HEK293 (cell line): ENCODE measurements around the gene C19orf47.

ENCODE experiments used
- CTCF ChIA-PET: fragments of 350-600 bp; formaldehyde crosslinking; extraction: SDS; loops from one replicate; lab custom pipeline; 2021; ENCODE audit warnings: antibody characterized with exemption; lab: Yijun Ruan, JAX
- POLR2A ChIA-PET: fragments of 300-600 bp; formaldehyde crosslinking; extraction: SDS; loops from one replicate; lab custom pipeline; 2020; ENCODE audit warnings: antibody characterized with exemption, inconsistent platforms; lab: Yijun Ruan, JAX
- H3K27ac ChIP-seq: fragments of 200-500 bp; sonication (Bioruptor generic); 2 replicates; pipeline ENCODE4 v1.5.1; 2014; ENCODE audit warnings: low read depth, low read length, control low read depth, inconsistent platforms; ENCODE audit errors: extremely low read depth
- H3K36me3 ChIP-seq, 2 experiments: fragments of 200-500 bp in 1 of 2; sonication (Bioruptor generic) in 1 of 2; 1 replicate in 1 of 2; 2 replicates in 1 of 2; pipeline ENCODE4 v1.5.1; 2014 to 2017; ENCODE audit warnings: inconsistent platforms in 2 of 2, low read length in 2 of 2; ENCODE audit not compliant: control insufficient read depth in 2 of 2, insufficient read depth in 1 of 2
- H3K4me1 ChIP-seq: fragments of 200-500 bp; sonication (Bioruptor generic); 2 replicates; pipeline ENCODE4 v1.5.1; 2014; ENCODE audit warnings: mild to moderate bottlenecking, low read length, inconsistent platforms; ENCODE audit not compliant: control insufficient read depth, insufficient read depth
- H3K4me3 ChIP-seq: 2 replicates; pipeline ENCODE4 v1.5.1; 2011; ENCODE audit warnings: low read depth, mild to moderate bottlenecking, control low read depth, low read length, moderate library complexity
- H3K9me3 ChIP-seq: fragments of 200-500 bp; sonication (Bioruptor generic); 2 replicates; pipeline ENCODE4 v1.5.1; 2014; ENCODE audit warnings: low read depth, low read length, inconsistent platforms; ENCODE audit not compliant: control insufficient read depth, insufficient read depth
- GLI2 ChIP-seq: fragments of 450-650 bp; formaldehyde crosslinking; IDR thresholded peaks from 2 replicates; pipeline ENCODE4; 2017; ENCODE audit warnings: missing biosample characterization, missing genetic modification characterization, low read depth, borderline replicate concordance
- REPIN1 ChIP-seq: fragments of 450-650 bp; formaldehyde crosslinking; IDR thresholded peaks from 2 replicates; pipeline ENCODE4 v1.5.1; 2017; ENCODE audit warnings: missing biosample characterization, missing genetic modification characterization, low read depth
- WT1 ChIP-seq: fragments of 450-650 bp; formaldehyde crosslinking; IDR thresholded peaks from 2 replicates; pipeline ENCODE4 v1.5.1; 2016; ENCODE audit warnings: missing biosample characterization, missing genetic modification characterization
- ZBTB20 ChIP-seq: fragments of 450-650 bp; formaldehyde crosslinking; IDR thresholded peaks from 2 replicates; pipeline ENCODE4 v1.5.1; 2016; ENCODE audit warnings: missing biosample characterization, missing genetic modification characterization
- ZBTB7A ChIP-seq: fragments of 450-650 bp; formaldehyde crosslinking; IDR thresholded peaks from 2 replicates; pipeline ENCODE4 v1.5.1; 2016; ENCODE audit warnings: low read depth, missing biosample characterization, missing genetic modification characterization
- ZIC2 ChIP-seq: fragments of 450-650 bp; formaldehyde crosslinking; IDR thresholded peaks from 2 replicates; pipeline ENCODE4 v1.5.1; 2016; ENCODE audit warnings: missing biosample characterization, missing genetic modification characterization
- ZNF10 ChIP-seq: fragments of 450-650 bp; formaldehyde crosslinking; IDR thresholded peaks from 2 replicates; pipeline ENCODE4 v1.5.1; 2017; ENCODE audit warnings: missing biosample characterization, missing genetic modification characterization
- ZNF140 ChIP-seq: fragments of 450-650 bp; formaldehyde crosslinking; IDR thresholded peaks from 2 replicates; pipeline ENCODE4 v1.5.1; 2016; ENCODE audit warnings: missing biosample characterization, missing genetic modification characterization
- ZNF214 ChIP-seq: fragments of 450-650 bp; formaldehyde crosslinking; IDR thresholded peaks from 2 replicates; pipeline ENCODE4 v1.5.1; 2017; ENCODE audit warnings: missing biosample characterization, mild to moderate bottlenecking, missing genetic modification characterization, borderline replicate concordance
- ZNF341 ChIP-seq: fragments of 450-650 bp; formaldehyde crosslinking; IDR thresholded peaks from 2 replicates; pipeline ENCODE4; 2016; ENCODE audit warnings: low read depth, missing biosample characterization, missing genetic modification characterization
- ZNF416 ChIP-seq: fragments of 450-650 bp; formaldehyde crosslinking; IDR thresholded peaks from 2 replicates; pipeline ENCODE4 v1.5.1; 2016; ENCODE audit warnings: missing biosample characterization, missing genetic modification characterization
- ZNF423 ChIP-seq: fragments of 450-650 bp; formaldehyde crosslinking; IDR thresholded peaks from 2 replicates; pipeline ENCODE4 v1.5.1; 2016; ENCODE audit warnings: missing biosample characterization, missing genetic modification characterization
- ZNF560 ChIP-seq: fragments of 450-650 bp; formaldehyde crosslinking; IDR thresholded peaks from 2 replicates; pipeline ENCODE4 v1.5.1; 2017; ENCODE audit warnings: missing biosample characterization, missing genetic modification characterization, borderline replicate concordance
- ZNF571 ChIP-seq: fragments of 450-650 bp; formaldehyde crosslinking; IDR thresholded peaks from 2 replicates; pipeline ENCODE4 v1.5.0; 2017; ENCODE audit warnings: missing biosample characterization, missing genetic modification characterization
- ZNF624 ChIP-seq: fragments of 450-650 bp; formaldehyde crosslinking; IDR thresholded peaks from 2 replicates; pipeline ENCODE4 v1.5.1; 2017; ENCODE audit warnings: missing biosample characterization, missing genetic modification characterization
- ZNF776 ChIP-seq: fragments of 450-650 bp; formaldehyde crosslinking; IDR thresholded peaks from 2 replicates; pipeline ENCODE4 v1.5.0; 2017; ENCODE audit warnings: missing biosample characterization, missing genetic modification characterization, borderline replicate concordance
- ZNF777 ChIP-seq: fragments of 450-650 bp; formaldehyde crosslinking; IDR thresholded peaks from 2 replicates; pipeline ENCODE4 v1.5.1; 2017; ENCODE audit warnings: missing biosample characterization, missing genetic modification characterization, borderline replicate concordance
- ZNF791 ChIP-seq: fragments of 450-650 bp; formaldehyde crosslinking; IDR thresholded peaks from 2 replicates; pipeline ENCODE4 v1.5.1; 2016; ENCODE audit warnings: missing biosample characterization, missing genetic modification characterization
- ZSCAN23 ChIP-seq: fragments of 450-650 bp; formaldehyde crosslinking; IDR thresholded peaks from 2 replicates; pipeline ENCODE4 v1.5.1; 2016; ENCODE audit warnings: missing biosample characterization, missing genetic modification characterization
- ZSCAN30 ChIP-seq: fragments of 450-650 bp; IDR thresholded peaks from 2 replicates; pipeline ENCODE4 v1.5.1; 2018; ENCODE audit warnings: missing biosample characterization, mild to moderate bottlenecking, missing genetic modification characterization, moderate library complexity
- TF ChIP-seq, protein P1 (sequence below): fragments of 450-650 bp; formaldehyde crosslinking; IDR thresholded peaks from 2 replicates; pipeline ENCODE4 v1.5.1; 2016; ENCODE audit warnings: missing biosample characterization, missing genetic modification characterization
- TF ChIP-seq, protein P2 (sequence below): sonication (generic); formaldehyde crosslinking; IDR thresholded peaks from 2 replicates; pipeline ENCODE4 v1.8.1; 2022; ENCODE audit warnings: mild to moderate bottlenecking, moderate library complexity, missing genetic modification reagents

C19orf47 gene

GRCh38 chr19:40395956-40396355, 47.8 kb upstream of the C19orf47 start:
- ChIA-PET CTCF (interaction anchor here (0.7 to 1.3 kb wide), 5 partner anchors 20 to 238 kb away, joined by 3 to 10 read pairs (median 5); partner anchors contain the start of genes C19orf47 and PLD3), POLR2A (interaction anchor here (0.6 to 1.7 kb wide), 6 partner anchors 10 to 98 kb away, joined by 3 to 7 read pairs (median 4); partner anchors contain the start of gene SERTAD1)

DNA sequence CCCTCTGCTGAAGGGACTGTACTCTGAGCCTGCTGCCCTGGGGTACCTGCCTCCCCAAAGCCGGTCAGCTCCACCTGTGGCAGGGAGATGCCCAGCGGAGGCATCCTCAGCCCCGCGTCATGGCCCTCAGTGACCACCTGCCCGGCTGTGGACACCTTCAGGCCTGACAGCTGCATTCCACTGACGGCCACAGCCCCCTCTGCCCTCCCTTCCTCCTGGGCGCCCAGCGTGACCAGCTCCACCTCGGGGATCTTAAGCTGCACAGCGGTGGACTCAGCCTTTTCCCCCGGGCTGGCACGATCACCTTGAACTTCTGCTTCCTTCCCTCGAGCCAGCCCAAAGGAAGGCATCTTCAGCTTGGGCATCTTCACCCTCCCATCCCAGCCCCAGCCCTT, 46.6 kb upstream of the C19orf47 start:
- Histone ChIP-seq H3K36me3 (no peaks in the 10 kb centered on the region; a peak in 1 of 3 replicates), H3K4me1 (no peaks in the 10 kb centered on the region), H3K4me3 (no peak overlapping the region), H3K9me3 (no peaks in the 10 kb centered on the region), H3K27ac (no peak overlapping the region)
- ChIA-PET POLR2A (interaction anchor here (0.9 to 1.3 kb wide), 4 partner anchors 9 to 47 kb away, joined by 3 to 5 read pairs (median 3); partner anchors contain the start of genes C19orf47 and PLD3), CTCF (interaction anchor here (0.7 to 1.3 kb wide), 3 partner anchors 8 to 90 kb away, joined by 3 to 5 read pairs (median 5); no protein-coding TSS in a partner anchor)
- TF ChIP-seq ZNF776 (tag by site-specific recombination) (no peak), ZIC2 (tag by site-specific recombination) (no peak), ZNF416 (tag by site-specific recombination) (no peak), ZNF140 (tag by site-specific recombination) (no peak), ZNF571 (no peak), REPIN1 (tag by site-specific recombination) (no peak), ZNF423 (tag by site-specific recombination) (no peak), ZNF791 (no peak), WT1 (tag by site-specific recombination) (no peak), ZSCAN30 (tag by site-specific recombination) (no peak), GLI2 (tag by site-specific recombination) (no peak), ZNF10 (tag by site-specific recombination) (no peak), ZNF777 (no peak), ZNF624 (tag by site-specific recombination) (no peak), ZNF214 (tag by site-specific recombination) (no peak), ZBTB20 (tag by site-specific recombination) (no peak), ZSCAN23 (no peak), ZBTB7A (tag by site-specific recombination) (no peak)
- TF ChIP-seq, protein P1, sequence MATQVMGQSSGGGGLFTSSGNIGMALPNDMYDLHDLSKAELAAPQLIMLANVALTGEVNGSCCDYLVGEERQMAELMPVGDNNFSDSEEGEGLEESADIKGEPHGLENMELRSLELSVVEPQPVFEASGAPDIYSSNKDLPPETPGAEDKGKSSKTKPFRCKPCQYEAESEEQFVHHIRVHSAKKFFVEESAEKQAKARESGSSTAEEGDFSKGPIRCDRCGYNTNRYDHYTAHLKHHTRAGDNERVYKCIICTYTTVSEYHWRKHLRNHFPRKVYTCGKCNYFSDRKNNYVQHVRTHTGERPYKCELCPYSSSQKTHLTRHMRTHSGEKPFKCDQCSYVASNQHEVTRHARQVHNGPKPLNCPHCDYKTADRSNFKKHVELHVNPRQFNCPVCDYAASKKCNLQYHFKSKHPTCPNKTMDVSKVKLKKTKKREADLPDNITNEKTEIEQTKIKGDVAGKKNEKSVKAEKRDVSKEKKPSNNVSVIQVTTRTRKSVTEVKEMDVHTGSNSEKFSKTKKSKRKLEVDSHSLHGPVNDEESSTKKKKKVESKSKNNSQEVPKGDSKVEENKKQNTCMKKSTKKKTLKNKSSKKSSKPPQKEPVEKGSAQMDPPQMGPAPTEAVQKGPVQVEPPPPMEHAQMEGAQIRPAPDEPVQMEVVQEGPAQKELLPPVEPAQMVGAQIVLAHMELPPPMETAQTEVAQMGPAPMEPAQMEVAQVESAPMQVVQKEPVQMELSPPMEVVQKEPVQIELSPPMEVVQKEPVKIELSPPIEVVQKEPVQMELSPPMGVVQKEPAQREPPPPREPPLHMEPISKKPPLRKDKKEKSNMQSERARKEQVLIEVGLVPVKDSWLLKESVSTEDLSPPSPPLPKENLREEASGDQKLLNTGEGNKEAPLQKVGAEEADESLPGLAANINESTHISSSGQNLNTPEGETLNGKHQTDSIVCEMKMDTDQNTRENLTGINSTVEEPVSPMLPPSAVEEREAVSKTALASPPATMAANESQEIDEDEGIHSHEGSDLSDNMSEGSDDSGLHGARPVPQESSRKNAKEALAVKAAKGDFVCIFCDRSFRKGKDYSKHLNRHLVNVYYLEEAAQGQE (tag by site-specific recombination), result no peak
- TF ChIP-seq, protein P2, sequence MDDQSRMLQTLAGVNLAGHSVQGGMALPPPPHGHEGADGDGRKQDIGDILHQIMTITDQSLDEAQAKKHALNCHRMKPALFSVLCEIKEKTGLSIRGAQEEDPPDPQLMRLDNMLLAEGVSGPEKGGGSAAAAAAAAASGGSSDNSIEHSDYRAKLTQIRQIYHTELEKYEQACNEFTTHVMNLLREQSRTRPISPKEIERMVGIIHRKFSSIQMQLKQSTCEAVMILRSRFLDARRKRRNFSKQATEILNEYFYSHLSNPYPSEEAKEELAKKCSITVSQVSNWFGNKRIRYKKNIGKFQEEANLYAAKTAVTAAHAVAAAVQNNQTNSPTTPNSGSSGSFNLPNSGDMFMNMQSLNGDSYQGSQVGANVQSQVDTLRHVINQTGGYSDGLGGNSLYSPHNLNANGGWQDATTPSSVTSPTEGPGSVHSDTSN (CRISPR knock-in tag), result no peak

More at GRCh38 chr19:40395956-40396355, 47.8 kb upstream of the C19orf47 start:
- Histone ChIP-seq H3K27ac (no peak overlapping the region), H3K9me3 (no peaks in the 10 kb centered on the region), H3K4me3 (no peak overlapping the region), H3K36me3 (no peaks in the 10 kb centered on the region; a peak in 1 of 3 replicates), H3K4me1 (no peaks in the 10 kb centered on the region)
- TF ChIP-seq ZNF341 (tag by site-specific recombination) (peak; percentile 80), ZNF560 (no peak)
